ENCODE data around the gene OR1F1. TPM values are rescaled to one million over a fixed set of nuclear protein-coding genes. Genes with fewer than 3 reads are reported as not detected.

Gene OR1F1
- total and polyA plus RNA-seq, 9 of the 15 experiments (the other 6 are each of a cell fraction or from before 2014, with no cell fraction given) = 0.15 to 0.61 (median 0.35) TPM; not detected in 3

- TF ChIP-seq NRF1 (conservative IDR thresholded peaks at IDR 0.05 in 1 of 2, IDR thresholded peaks at IDR 0.05 in 1 of 2) (no peak), ZNF239 (CRISPR knock-in tag; IDR thresholded peaks at IDR 0.05) (no peak), CEBPZ (IDR thresholded peaks at IDR 0.05; ENCODE audit: borderline replicate concordance, low read depth, low read length) (no peak), ZNF280B (CRISPR knock-in tag; IDR thresholded peaks at IDR 0.05) (no peak), ATF2 (CRISPR knock-in tag; IDR thresholded peaks at IDR 0.05) (no peak)
Measured at GRCh38 chr16:3171181-3171854, 16.7 kb upstream of the OR1F1 start (continued).
